Measurements from ENCODE around the gene PITX1.

Gene PITX1

DNA sequence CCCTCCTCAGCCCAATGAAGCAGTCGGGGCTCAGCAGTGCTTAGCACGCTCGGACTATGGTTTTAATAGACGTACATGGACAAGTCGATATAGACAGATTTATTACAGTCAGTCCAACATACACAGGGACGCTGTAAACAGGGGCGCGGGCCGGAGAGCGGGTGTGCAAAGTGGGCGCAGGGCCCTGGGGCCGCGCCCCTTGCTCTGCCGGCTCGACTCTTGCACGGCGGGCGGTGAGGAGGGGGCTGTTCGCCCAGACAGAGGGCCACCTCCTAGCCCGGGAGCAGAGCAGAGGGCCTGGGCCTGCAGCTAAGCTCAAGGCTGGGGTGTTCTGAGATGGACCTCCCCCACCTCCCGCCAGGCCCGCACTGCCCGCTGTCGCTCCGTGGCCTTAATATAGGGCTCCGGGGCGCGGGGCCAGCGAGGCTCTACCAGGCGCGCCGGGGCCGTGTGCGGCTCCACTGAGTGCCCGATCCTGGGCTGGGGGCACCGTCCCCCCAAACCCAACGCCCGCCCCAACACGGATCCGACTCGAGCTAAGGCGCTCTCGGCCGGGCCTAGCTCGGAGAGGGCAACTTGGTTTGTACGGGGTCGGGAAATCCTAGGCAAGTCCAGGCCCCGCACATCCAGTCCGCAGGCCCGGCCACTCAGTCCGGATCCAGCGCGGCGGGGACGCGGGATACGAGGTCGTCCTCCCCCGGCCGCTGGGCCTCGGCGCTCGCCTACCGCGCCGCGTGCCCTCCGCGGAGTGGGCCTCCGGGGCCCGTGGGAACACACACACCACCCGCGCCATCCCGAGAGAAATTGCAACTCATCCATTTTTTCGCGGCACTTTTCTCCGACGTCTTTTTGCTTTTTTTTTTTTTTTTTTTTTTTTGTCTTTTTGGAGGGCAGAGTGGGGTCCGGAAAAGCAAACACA lies 6.1 kb downstream of the PITX1 start:
- no peak for DNase-seq

GRCh38 chr5:135027266-135027696 lies 6.7 kb downstream of the PITX1 start:
- no peak for DNase-seq

GRCh38 chr5:135026645-135027265 lies 7.3 kb downstream of the PITX1 start:
- no peak for DNase-seq

GRCh38 chr5:135025730-135026644 lies 8.0 kb downstream of the PITX1 start:
- no peak for DNase-seq

DNA sequence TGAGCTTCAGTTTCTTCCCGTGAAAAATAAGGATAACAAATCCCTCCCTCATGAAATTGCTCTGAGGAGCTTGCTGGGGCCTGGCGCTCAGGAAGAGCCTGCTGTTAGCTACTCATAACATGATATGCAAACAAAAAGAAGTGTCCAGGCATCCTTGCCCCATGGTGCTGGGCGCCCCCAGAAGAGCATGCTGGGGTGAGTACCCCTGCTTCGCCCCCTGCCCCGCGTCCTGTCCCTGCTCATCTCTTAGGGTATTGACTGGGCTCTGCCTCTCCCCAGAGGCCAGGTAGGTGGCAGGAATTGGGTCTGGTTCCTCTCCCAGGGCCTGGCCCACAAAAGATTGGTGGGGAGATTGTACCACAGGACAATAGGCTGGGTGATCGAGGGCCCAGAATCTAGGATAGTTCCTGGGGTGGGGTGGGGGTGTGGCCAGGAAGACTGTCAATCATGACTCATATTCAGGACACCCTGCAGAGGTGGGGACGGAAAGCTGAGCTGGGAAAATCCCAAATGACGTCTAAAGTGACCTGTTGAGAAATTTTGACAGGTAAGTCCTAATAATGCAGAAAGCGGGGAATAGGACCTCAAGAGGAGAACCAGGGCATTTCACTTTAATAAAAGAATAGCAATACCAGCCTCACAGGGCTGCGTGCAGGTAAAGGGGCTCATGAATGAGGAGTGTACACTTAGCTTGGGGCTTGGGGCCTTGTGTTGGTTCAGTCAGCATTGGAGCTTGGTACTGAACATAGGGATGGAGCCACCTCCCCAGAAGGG lies 8.9 kb downstream of the PITX1 start:
- DNase-seq = no peak

- no peak for DNase-seq
Measured at GRCh38 chr5:135020111-135020895, 13.7 kb downstream of the PITX1 start.

DNA sequence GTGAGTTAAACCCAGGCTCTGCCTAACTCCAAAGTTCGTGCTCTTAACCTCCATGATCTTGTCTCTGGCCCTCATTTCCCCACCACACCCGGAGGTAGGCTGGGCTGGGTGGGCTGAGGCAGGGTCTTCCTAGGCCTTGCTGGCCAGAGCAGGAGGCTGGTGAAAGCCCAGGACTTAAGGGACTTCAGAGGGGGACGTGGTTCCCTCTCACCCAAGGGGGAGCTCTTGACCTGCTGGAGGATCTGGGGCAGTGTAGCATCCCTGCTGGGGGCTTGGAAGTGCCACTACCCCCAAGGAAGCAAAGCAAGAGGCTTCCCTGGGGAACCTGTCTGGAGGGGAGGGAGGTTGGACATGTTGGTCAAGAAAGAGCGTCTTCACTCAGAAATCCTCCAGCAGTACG lies 14.7 kb downstream of the PITX1 start:
- no peak for DNase-seq

GRCh38 chr5:135018457-135018856 lies 15.6 kb downstream of the PITX1 start:
- DNase-seq = no peak

DNA sequence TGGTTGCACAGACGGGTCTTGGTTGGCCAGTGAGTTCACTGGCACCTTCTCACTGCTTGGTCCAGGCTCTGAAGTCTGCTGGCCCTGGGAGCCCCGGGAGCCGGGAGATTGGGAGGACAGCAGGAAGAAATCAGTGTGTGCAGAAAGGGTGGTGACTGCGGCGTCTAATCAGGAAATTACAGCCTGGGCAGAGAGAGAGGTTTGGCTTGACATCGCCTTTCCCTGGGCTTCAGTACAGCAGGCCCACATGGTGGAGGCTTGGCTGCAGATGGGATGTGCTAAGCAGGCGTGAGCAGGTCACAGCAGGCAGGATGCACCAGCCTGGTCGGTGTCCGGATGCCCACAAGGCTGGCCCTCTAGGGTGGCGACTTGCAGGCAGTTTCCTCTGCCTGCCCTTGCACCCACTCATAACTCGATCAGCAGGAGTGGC lies 17.2 kb downstream of the PITX1 start:
- DNase-seq = no peak

- no peak for DNase-seq
Measured at GRCh38 chr5:135015942-135016341, 18.1 kb downstream of the PITX1 start.

DNA sequence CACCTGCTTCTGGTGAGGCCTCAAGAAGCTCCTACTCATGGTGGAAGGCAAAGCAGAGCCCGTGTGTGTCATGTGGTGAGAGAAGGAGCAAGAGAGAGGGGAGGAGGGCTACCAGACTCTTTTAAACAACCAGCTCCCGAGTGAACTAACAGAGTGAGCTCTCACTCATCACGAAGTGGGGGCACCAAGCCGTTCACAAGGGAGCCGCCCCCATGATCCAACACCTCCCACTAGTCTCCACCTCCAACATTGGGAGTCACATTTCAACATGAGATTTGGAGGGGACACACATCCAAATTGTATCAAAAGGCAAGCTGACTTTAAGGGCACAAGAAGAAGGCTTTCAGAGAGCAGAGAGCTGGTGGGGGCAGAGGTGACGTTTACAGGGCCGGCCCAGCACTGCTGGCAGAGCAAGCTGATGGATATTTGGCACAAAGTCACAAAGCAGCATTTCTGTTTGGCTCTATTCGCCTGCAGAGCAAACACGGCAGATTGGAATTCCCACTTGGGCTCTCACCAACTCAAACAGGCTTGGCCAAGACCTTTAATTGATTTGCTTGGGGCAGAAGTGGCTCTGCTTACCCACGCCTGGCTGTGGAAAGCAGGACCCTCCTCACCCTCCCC lies 20.0 kb downstream of the PITX1 start:
- no peak for DNase-seq

- DNase-seq = no peak
Measured at GRCh38 chr5:135013445-135013844, 20.6 kb downstream of the PITX1 start.

GRCh38 chr5:135012951-135013391 lies 21.1 kb downstream of the PITX1 start:
- no peak for DNase-seq

DNA sequence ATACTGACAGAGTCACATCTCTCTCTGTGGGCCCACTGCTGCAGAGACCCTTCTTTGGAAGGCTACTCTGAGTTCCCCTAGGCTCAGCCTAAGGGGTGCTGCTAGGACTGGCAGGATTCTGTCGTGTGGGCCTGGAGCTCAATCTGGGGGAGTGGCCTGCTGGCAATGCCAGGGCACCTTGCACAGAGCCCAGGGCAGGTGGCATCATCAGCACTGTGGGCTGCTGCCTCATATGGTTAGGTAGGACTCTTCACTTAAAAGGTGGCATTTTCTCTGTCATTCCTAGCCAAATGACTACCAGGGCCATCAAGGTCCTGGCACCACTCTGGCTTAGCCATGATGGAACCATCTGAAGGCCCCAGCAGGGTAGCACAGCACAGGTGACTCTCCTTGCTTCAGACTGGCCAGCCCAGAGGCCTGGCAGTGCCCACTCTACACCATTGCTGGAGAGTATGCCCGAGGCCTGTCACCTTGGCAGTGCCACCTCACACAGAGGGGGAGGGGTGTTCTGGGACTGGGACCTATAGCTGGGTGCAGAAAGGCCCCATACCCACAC lies 21.9 kb downstream of the PITX1 start:
- no peak for DNase-seq

DNA sequence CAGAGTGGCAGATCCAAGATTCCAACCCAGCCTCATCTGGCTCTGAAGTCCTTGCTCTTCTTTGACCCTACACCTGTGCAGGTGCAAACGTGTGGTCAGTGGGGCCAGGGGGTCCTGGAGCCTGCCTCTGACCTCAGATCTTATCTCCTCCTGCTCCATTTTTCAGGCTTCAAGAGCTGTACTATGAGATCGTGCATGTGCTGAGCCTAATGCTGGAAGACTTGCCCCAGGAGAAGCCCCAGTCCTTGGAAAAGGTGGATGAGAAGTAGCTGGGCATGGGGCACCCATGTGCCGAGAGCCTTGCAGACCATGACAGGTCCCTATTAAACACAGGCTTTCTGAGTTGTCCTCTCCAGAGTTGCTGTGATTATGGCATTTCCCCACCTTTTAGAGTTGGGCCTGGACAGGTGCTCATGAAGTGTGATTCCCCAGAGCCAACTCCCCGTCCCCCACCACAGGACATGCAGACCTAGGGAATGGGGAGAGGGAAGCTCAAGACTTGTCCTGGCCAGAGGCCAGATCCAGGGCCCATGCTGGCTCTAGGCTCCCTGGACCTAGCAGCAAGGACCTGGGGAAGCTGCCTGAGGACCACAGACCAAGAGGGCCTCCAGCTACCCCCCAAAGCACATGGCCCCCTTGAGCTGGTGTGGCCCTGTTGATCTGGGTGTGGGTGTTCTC lies 22.5 kb downstream of the PITX1 start:
- DNase-seq = no peak

DNA sequence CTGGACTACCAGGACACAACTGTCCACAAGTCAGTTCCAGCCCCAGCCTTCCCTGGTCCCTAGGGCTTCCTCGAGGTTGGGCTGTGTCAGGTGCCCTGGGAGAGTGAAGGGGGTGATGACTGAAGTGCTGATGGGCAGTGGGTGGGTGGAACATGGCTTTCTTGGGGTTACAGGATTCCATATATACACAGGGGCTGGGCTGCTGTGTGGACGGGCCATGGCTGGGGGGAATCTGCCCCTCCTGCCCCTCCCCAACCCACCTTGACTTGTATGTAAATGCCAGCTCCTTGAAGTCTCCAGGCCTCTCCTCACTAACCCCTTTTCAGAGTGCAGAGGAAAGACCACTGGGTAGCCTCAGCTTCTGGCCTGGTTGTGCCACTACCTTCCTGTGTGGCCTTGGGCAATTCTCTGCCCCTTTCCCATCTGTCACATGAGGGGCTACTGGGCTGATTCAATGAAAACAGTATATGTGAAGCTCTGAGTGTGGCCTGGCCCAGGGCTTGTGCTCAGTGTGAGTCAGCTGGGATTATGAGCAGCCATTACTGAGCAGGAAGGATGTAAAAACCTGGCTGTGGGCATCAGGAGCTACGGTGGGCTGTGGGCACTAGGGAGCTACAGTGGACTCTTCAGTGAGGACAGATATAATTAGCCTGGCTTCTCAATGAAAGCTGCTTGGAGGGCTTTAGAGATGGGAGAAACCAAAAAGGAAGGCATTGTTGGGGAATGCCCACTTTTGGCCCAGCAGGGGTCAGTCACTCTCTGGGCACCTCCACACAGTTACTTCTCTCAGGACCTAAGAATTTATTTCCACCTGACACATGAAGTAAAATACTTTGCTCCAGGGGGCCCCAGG lies 23.3 kb downstream of the PITX1 start:
- DNase-seq = no peak

GRCh38 chr5:135009736-135010501 lies 24.1 kb downstream of the PITX1 start:
- no peak for DNase-seq

Measured in CD4-positive, alpha-beta T cell treated with Interleukin-17A for 1 hour (primary cell).